Measurements from ENCODE around the gene OPCML. TPM values are rescaled to one million over a fixed set of nuclear protein-coding genes. Genes with fewer than 3 reads are reported as not detected.

OPCML gene
- total RNA-seq, 1 donor from 2014 or later = not detected

- no peak for DNase-seq (ENCODE audit: extremely low spot score in 2 of 2)
- no peaks in the 10 kb centered on the region for H3K4me1 ChIP-seq
- intact Hi-C loops (cut with DNase I) = no loop called here
- TF ChIP-seq POLR2A (IDR thresholded peaks at IDR 0.05) = no peak
- no peak for TF ChIP-seq POLR2AphosphoS5 (IDR thresholded peaks at IDR 0.05; ENCODE audit: insufficient read depth in 1 of 2, low read depth in 1 of 2)
- no peak for TF ChIP-seq CTCF (IDR thresholded peaks at IDR 0.05)
- no peaks in the 10 kb centered on the region for H3K27me3 ChIP-seq
- H3K4me3 ChIP-seq = no peak overlapping the region
- H3K27ac ChIP-seq = no peak overlapping the region
- no peaks in the 10 kb centered on the region for H3K36me3 ChIP-seq
- no peaks in the 10 kb centered on the region for H3K9me3 ChIP-seq
Measured at GRCh38 chr11:132408877-132409276, 1123.4 kb downstream of the OPCML start.

GRCh38 chr11:132405728-132406127, 1126.6 kb downstream of the OPCML start:
- no peak for TF ChIP-seq POLR2A (IDR thresholded peaks at IDR 0.05)
- TF ChIP-seq POLR2AphosphoS5 (IDR thresholded peaks at IDR 0.05; ENCODE audit: insufficient read depth in 1 of 2, low read depth in 1 of 2) = no peak
- TF ChIP-seq CTCF (IDR thresholded peaks at IDR 0.05) = no peak
- Histone ChIP-seq H3K4me3 (no peak overlapping the region), H3K36me3 (no peaks in the 10 kb centered on the region), H3K27ac (no peak overlapping the region), H3K9me3 (no peaks in the 10 kb centered on the region), H3K4me1 (no peaks in the 10 kb centered on the region), H3K27me3 (no peaks in the 10 kb centered on the region)
- DNase-seq (ENCODE audit: extremely low spot score in 2 of 2) = no peak
- intact Hi-C loops (cut with DNase I) = no loop called here

GRCh38 chr11:132402071-132402684, 1130.1 kb downstream of the OPCML start:
- H3K4me1 ChIP-seq = no peaks in the 10 kb centered on the region
- DNase-seq (ENCODE audit: extremely low spot score in 2 of 2) = no peak
- H3K27me3 ChIP-seq = no peaks in the 10 kb centered on the region
- no peak overlapping the region for H3K27ac ChIP-seq
- intact Hi-C loops (cut with DNase I) = no loop called here
- H3K4me3 ChIP-seq = no peak overlapping the region
- H3K36me3 ChIP-seq = no peaks in the 10 kb centered on the region
- TF ChIP-seq CTCF (IDR thresholded peaks at IDR 0.05) (no peak), POLR2A (IDR thresholded peaks at IDR 0.05) (no peak), POLR2AphosphoS5 (IDR thresholded peaks at IDR 0.05; ENCODE audit: insufficient read depth in 1 of 2, low read depth in 1 of 2) (no peak)
- no peaks in the 10 kb centered on the region for H3K9me3 ChIP-seq

GRCh38 chr11:132396318-132396717, 1136.0 kb downstream of the OPCML start:
- intact Hi-C loops (cut with DNase I) = no loop called here
- TF ChIP-seq CTCF (IDR thresholded peaks at IDR 0.05) (no peak), POLR2A (IDR thresholded peaks at IDR 0.05) (no peak), POLR2AphosphoS5 (IDR thresholded peaks at IDR 0.05; ENCODE audit: insufficient read depth in 1 of 2, low read depth in 1 of 2) (no peak)
- Histone ChIP-seq H3K27me3 (no peaks in the 10 kb centered on the region), H3K36me3 (no peaks in the 10 kb centered on the region), H3K9me3 (no peaks in the 10 kb centered on the region), H3K4me3 (no peak overlapping the region), H3K27ac (no peak overlapping the region), H3K4me1 (no peaks in the 10 kb centered on the region)
- DNase-seq (ENCODE audit: extremely low spot score in 2 of 2) = no peak

GRCh38 chr11:132395434-132395833, 1136.9 kb downstream of the OPCML start:
- Histone ChIP-seq H3K27me3 (no peaks in the 10 kb centered on the region), H3K27ac (no peak overlapping the region), H3K4me1 (no peaks in the 10 kb centered on the region), H3K9me3 (no peaks in the 10 kb centered on the region), H3K4me3 (no peak overlapping the region), H3K36me3 (no peaks in the 10 kb centered on the region)
- intact Hi-C loops (cut with DNase I) = no loop called here
- DNase-seq (ENCODE audit: extremely low spot score in 2 of 2) = no peak
- TF ChIP-seq CTCF (IDR thresholded peaks at IDR 0.05) (no peak), POLR2A (IDR thresholded peaks at IDR 0.05) (no peak), POLR2AphosphoS5 (IDR thresholded peaks at IDR 0.05; ENCODE audit: insufficient read depth in 1 of 2, low read depth in 1 of 2) (no peak)

Data from vagina (tissue), 2 donors.